ENCODE data around the gene SERPINB6. TPM values are rescaled to one million over a fixed set of nuclear protein-coding genes. Genes with fewer than 3 reads are reported as not detected.

SERPINB6 gene
- total and polyA plus RNA-seq, 2 of the 4 experiments (the other 2 are of a cell fraction), result 37.1 to 91.1 TPM

DNA sequence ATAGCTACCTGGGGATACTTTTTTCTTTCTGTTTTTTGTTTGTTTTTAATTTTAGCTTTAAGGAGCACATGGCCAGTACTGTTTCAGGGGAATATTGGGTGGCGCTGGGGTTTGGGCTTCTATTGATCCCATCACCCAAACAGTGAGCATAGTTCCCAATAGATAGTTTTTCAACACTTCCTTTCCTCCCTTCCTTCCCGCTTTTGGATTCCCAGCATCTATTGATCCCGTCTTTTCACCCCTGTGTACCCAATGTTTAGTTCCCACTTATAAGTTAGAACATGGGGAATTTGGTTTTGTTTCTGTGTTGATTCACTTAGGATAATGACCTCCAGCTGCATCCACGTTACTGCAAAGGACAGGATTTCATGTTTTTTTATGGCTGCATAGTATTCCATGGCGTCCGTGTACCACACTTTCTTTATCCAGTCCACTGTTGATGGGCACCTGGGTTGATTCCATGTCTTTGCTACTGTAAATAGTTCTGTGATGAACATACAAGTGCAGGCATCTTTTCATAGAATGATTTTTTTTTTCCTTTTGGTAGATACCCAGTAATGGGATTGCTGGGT, 48.5 kb upstream of the SERPINB6 start:
- in situ Hi-C loops (cut with MboI; ENCODE audit: low sequenced_read_pairs), result no loop called here
- Histone ChIP-seq H3K4me3 (ENCODE audit: insufficient read depth, low read depth, low read length) (no peak overlapping the region), H3K23ac (ENCODE audit: low read depth, low read length) (no peak overlapping the region), H3K4me2 (ENCODE audit: low read depth, low read length) (no peak overlapping the region), H3K9ac (ENCODE audit: low read depth, low read length) (no peak overlapping the region), H3K36me3 (ENCODE audit: control insufficient read depth, insufficient read depth, low read length) (peaks cover 18% of the 10 kb centered on the region), H4K5ac (ENCODE audit: low read depth, low read length) (no peak overlapping the region), H3K14ac (replicated peaks; ENCODE audit: low read depth, low read length) (no peak overlapping the region), H3K79me1 (ENCODE audit: low read depth in 1 of 2, low read length in 2 of 2) (peaks cover 16 to 26% of the 10 kb centered on the region in 2 experiments), H3K4ac (ENCODE audit: low read depth, low read length) (no peak overlapping the region), H2AFZ (replicated peaks; ENCODE audit: low read length, poor library complexity) (no peak overlapping the region), H3K4me1 (ENCODE audit: control insufficient read depth, insufficient read depth, low read length) (peaks cover 9% of the 10 kb centered on the region), H3K56ac (ENCODE audit: extremely low read depth, insufficient read depth, low read length) (no peak overlapping the region), H3K18ac (ENCODE audit: low read depth, low read length) (no peak overlapping the region), H3K27me3 (ENCODE audit: control insufficient read depth, insufficient read depth, low read length) (no peaks in the 10 kb centered on the region), H2BK20ac (ENCODE audit: low read depth, low read length) (no peak overlapping the region), H3K9me1 (ENCODE audit: insufficient read depth, low read length) (peaks cover 13% of the 10 kb centered on the region; the same call in 1 of the 2 replicates), H2BK120ac (ENCODE audit: low read depth, low read length) (no peak overlapping the region), H2AK9ac (replicated peaks; ENCODE audit: low read depth, low read length, poor library complexity) (no peak overlapping the region), H3K27ac (ENCODE audit: insufficient read depth, low read length) (no peak overlapping the region), H3K9me3 (ENCODE audit: control insufficient read depth, insufficient read depth, low read length) (no peaks in the 10 kb centered on the region), H4K8ac (ENCODE audit: low read depth in 2 of 2, low read length in 2 of 2) (no peak overlapping the region), H2AK5ac (ENCODE audit: low read depth, low read length) (no peak overlapping the region), H2BK15ac (ENCODE audit: low read depth, low read length) (no peak overlapping the region; the same call in 2 of the 3 replicates), H4K20me1 (ENCODE audit: insufficient read depth, low read length) (no peaks in the 10 kb centered on the region), H4K91ac (ENCODE audit: insufficient read depth, low read depth, low read length) (no peak overlapping the region), H2BK5ac (ENCODE audit: low read depth, low read length, poor library complexity, severe bottlenecking) (no peak overlapping the region)
- intact Hi-C loops (cut with micrococcal nuclease), result no loop called here
- WGBS, 2 experiments (ENCODE audit: extremely low coverage in 2 of 2, insufficient read length in 1 of 2), result no CpG with 5 or more reads among the region's 6 CpGs
- TF ChIP-seq RFX5 (IDR thresholded peaks at IDR 0.05; ENCODE audit: low read depth, low read length), result no peak
- TF ChIP-seq MXI1 (IDR thresholded peaks at IDR 0.05; ENCODE audit: borderline replicate concordance, low read depth, low read length), result no peak
- no peak for TF ChIP-seq MAZ (IDR thresholded peaks at IDR 0.05; ENCODE audit: borderline replicate concordance, low read depth, low read length)
- TF ChIP-seq NFE2L2 (IDR thresholded peaks at IDR 0.05; ENCODE audit: low read depth, low read length), result no peak
- no peak for TF ChIP-seq MAFK (IDR thresholded peaks at IDR 0.05; ENCODE audit: low read depth, low read length)
- TF ChIP-seq, protein P1, sequence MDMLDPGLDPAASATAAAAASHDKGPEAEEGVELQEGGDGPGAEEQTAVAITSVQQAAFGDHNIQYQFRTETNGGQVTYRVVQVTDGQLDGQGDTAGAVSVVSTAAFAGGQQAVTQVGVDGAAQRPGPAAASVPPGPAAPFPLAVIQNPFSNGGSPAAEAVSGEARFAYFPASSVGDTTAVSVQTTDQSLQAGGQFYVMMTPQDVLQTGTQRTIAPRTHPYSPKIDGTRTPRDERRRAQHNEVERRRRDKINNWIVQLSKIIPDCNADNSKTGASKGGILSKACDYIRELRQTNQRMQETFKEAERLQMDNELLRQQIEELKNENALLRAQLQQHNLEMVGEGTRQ (IDR thresholded peaks at IDR 0.05; ENCODE audit: low read depth, low read length), result no peak
- TF ChIP-seq, protein P2, sequence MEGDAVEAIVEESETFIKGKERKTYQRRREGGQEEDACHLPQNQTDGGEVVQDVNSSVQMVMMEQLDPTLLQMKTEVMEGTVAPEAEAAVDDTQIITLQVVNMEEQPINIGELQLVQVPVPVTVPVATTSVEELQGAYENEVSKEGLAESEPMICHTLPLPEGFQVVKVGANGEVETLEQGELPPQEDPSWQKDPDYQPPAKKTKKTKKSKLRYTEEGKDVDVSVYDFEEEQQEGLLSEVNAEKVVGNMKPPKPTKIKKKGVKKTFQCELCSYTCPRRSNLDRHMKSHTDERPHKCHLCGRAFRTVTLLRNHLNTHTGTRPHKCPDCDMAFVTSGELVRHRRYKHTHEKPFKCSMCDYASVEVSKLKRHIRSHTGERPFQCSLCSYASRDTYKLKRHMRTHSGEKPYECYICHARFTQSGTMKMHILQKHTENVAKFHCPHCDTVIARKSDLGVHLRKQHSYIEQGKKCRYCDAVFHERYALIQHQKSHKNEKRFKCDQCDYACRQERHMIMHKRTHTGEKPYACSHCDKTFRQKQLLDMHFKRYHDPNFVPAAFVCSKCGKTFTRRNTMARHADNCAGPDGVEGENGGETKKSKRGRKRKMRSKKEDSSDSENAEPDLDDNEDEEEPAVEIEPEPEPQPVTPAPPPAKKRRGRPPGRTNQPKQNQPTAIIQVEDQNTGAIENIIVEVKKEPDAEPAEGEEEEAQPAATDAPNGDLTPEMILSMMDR (conservative IDR thresholded peaks at IDR 0.05; ENCODE audit: low read depth, low read length), result no peak
- no peak for TF ChIP-seq CEBPB (IDR thresholded peaks at IDR 0.05; ENCODE audit: low read depth, low read length)
- TF ChIP-seq FOS (IDR thresholded peaks at IDR 0.05; ENCODE audit: low read depth, low read length), result no peak
- TF ChIP-seq, protein P3, sequence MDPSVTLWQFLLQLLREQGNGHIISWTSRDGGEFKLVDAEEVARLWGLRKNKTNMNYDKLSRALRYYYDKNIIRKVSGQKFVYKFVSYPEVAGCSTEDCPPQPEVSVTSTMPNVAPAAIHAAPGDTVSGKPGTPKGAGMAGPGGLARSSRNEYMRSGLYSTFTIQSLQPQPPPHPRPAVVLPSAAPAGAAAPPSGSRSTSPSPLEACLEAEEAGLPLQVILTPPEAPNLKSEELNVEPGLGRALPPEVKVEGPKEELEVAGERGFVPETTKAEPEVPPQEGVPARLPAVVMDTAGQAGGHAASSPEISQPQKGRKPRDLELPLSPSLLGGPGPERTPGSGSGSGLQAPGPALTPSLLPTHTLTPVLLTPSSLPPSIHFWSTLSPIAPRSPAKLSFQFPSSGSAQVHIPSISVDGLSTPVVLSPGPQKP (IDR thresholded peaks at IDR 0.05; ENCODE audit: borderline replicate concordance, low read depth, low read length), result no peak
- TF ChIP-seq SMC3 (IDR thresholded peaks at IDR 0.05; ENCODE audit: low read depth, low read length), result no peak
- no peak for TF ChIP-seq RCOR1 (IDR thresholded peaks at IDR 0.05; ENCODE audit: insufficient replicate concordance, low read length)
- TF ChIP-seq BHLHE40 (IDR thresholded peaks at IDR 0.05; ENCODE audit: low read depth, low read length), result no peak
- TF ChIP-seq CHD1 (IDR thresholded peaks at IDR 0.05; ENCODE audit: low read depth, low read length), result no peak
- no peak for TF ChIP-seq POLR2A (IDR thresholded peaks at IDR 0.05; ENCODE audit: low read depth, low read length)
- no peak for TF ChIP-seq RAD21 (IDR thresholded peaks at IDR 0.05; ENCODE audit: low read length)
- ChIA-PET CTCF (interaction anchor here (1.2 to 1.9 kb wide), 2 partner anchors 10 to 18 kb away, joined by 4 to 9 read pairs; no protein-coding TSS in a partner anchor), POLR2A (ENCODE audit: unreplicated experiment) (no interaction called here)
- no TSS peak for BruUV-seq (replicated peaks)
- dilution Hi-C loops (cut with HindIII; ENCODE audit: low sequenced_read_pairs, unreplicated experiment), result no loop called here
- no peak for DNase-seq
- no peak for ATAC-seq (ENCODE audit: low read depth)
